ENCODE data around the gene HOOK1. TPM values are rescaled to one million over a fixed set of nuclear protein-coding genes. Genes with fewer than 3 reads are reported as not detected.

Gene HOOK1
- polyA plus RNA-seq, 3 donors = not detected

- Mint-ChIP-seq H3K27me3 (ENCODE audit: low read depth in 3 of 3) (peaks cover 14 to 23% (median 17%) of the 10 kb centered on the region in 3 donors), H3K36me3 (peaks cover 2 to 3% of the 10 kb centered on the region in 2 donors), H3K9me3 (peaks cover 0 to 10% (median 4%) of the 10 kb centered on the region in 7 donors), H3K4me1 (peaks cover 14% of the 10 kb centered on the region), H3K4me3 (no peak overlapping the region), H3K27ac (no peak overlapping the region)
- no peaks in the 10 kb centered on the region for H3K79me2 ChIP-seq (ENCODE audit: insufficient read depth, low read length)
- H3K27me3 ChIP-seq (ENCODE audit: control insufficient read depth in 2 of 2, insufficient read depth in 2 of 2, low read length in 2 of 2) = peaks cover 36 to 40% of the 10 kb centered on the region in 2 donors
- intact Hi-C loops (cut with micrococcal nuclease) = no loop called here
- no peaks in the 10 kb centered on the region for H4K20me1 ChIP-seq (ENCODE audit: insufficient read depth, low read length)
- WGBS (ENCODE audit: insufficient coverage) = no CpG with 5 or more reads among the region's 3 CpGs
- TF ChIP-seq, protein P1, sequence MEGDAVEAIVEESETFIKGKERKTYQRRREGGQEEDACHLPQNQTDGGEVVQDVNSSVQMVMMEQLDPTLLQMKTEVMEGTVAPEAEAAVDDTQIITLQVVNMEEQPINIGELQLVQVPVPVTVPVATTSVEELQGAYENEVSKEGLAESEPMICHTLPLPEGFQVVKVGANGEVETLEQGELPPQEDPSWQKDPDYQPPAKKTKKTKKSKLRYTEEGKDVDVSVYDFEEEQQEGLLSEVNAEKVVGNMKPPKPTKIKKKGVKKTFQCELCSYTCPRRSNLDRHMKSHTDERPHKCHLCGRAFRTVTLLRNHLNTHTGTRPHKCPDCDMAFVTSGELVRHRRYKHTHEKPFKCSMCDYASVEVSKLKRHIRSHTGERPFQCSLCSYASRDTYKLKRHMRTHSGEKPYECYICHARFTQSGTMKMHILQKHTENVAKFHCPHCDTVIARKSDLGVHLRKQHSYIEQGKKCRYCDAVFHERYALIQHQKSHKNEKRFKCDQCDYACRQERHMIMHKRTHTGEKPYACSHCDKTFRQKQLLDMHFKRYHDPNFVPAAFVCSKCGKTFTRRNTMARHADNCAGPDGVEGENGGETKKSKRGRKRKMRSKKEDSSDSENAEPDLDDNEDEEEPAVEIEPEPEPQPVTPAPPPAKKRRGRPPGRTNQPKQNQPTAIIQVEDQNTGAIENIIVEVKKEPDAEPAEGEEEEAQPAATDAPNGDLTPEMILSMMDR (IDR thresholded peaks at IDR 0.05) = no peak
- H3K9ac ChIP-seq (ENCODE audit: insufficient read depth, low read length, poor library complexity, severe bottlenecking) = no peak overlapping the region
- H3K36me3 ChIP-seq (replicated peaks in 1 of 2; ENCODE audit: control insufficient read depth in 1 of 2, insufficient read depth in 2 of 2, low read length in 2 of 2) = no peaks in the 10 kb centered on the region
- H3K27ac ChIP-seq (ENCODE audit: low read depth in 1 of 2, low read length in 2 of 2) = no peak overlapping the region
- no peak overlapping the region for H3K4me3 ChIP-seq (replicated peaks in 1 of 3; ENCODE audit: low read depth in 2 of 3, low read length in 3 of 3)
- no peak overlapping the region for H3K4me2 ChIP-seq (replicated peaks; ENCODE audit: extremely low read depth, low read length, poor library complexity, severe bottlenecking)
- no peak for DNase-seq
- peaks cover 5 to 8% of the 10 kb centered on the region in 2 donors for H3K4me1 ChIP-seq (ENCODE audit: control insufficient read depth in 1 of 2, insufficient read depth in 2 of 2, low read length in 2 of 2)
- H3K9me3 ChIP-seq (replicated peaks in 1 of 2; ENCODE audit: control insufficient read depth in 1 of 2, insufficient read depth in 1 of 2, low read length in 2 of 2) = peaks cover 0 to 5% of the 10 kb centered on the region in 2 donors
- no peak overlapping the region for H2AFZ ChIP-seq (ENCODE audit: insufficient read depth, low read depth, low read length, poor library complexity, severe bottlenecking)
Observed at GRCh38 chr1:59815892-59816291, 1.1 kb downstream of the HOOK1 start.

- Mint-ChIP-seq H3K27me3 (ENCODE audit: low read depth in 3 of 3) (peaks cover 11 to 23% (median 17%) of the 10 kb centered on the region in 3 donors), H3K4me3 (no peak overlapping the region), H3K36me3 (peaks cover 2 to 3% of the 10 kb centered on the region in 2 donors), H3K9me3 (peaks cover 0 to 10% (median 4%) of the 10 kb centered on the region in 7 donors), H3K27ac (no peak overlapping the region), H3K4me1 (peaks cover 14% of the 10 kb centered on the region)
- H3K27ac ChIP-seq (ENCODE audit: low read depth in 1 of 2, low read length in 2 of 2) = no peak overlapping the region
- WGBS (ENCODE audit: insufficient coverage) = 88% methylated on average over 3 of the region's 5 CpGs
- no peak overlapping the region for H3K4me2 ChIP-seq (replicated peaks; ENCODE audit: extremely low read depth, low read length, poor library complexity, severe bottlenecking)
- H3K27me3 ChIP-seq (ENCODE audit: control insufficient read depth in 2 of 2, insufficient read depth in 2 of 2, low read length in 2 of 2) = peaks cover 36 to 40% of the 10 kb centered on the region in 2 donors
- TF ChIP-seq, protein P1 (IDR thresholded peaks at IDR 0.05) = no peak
- H3K9ac ChIP-seq (ENCODE audit: insufficient read depth, low read length, poor library complexity, severe bottlenecking) = no peak overlapping the region
- H3K36me3 ChIP-seq (replicated peaks in 1 of 2; ENCODE audit: control insufficient read depth in 1 of 2, insufficient read depth in 2 of 2, low read length in 2 of 2) = no peaks in the 10 kb centered on the region
- DNase-seq = no peak
- H2AFZ ChIP-seq (ENCODE audit: insufficient read depth, low read depth, low read length, poor library complexity, severe bottlenecking) = no peak overlapping the region
- no peak overlapping the region for H3K4me3 ChIP-seq (replicated peaks in 1 of 3; ENCODE audit: low read depth in 2 of 3, low read length in 3 of 3)
- intact Hi-C loops (cut with micrococcal nuclease) = no loop called here
- H3K79me2 ChIP-seq (ENCODE audit: insufficient read depth, low read length) = no peaks in the 10 kb centered on the region
- H3K4me1 ChIP-seq (ENCODE audit: control insufficient read depth in 1 of 2, insufficient read depth in 2 of 2, low read length in 2 of 2) = peaks cover 5 to 8% of the 10 kb centered on the region in 2 donors
- H4K20me1 ChIP-seq (ENCODE audit: insufficient read depth, low read length) = no peaks in the 10 kb centered on the region
- peaks cover 0 to 5% of the 10 kb centered on the region in 2 donors for H3K9me3 ChIP-seq (replicated peaks in 1 of 2; ENCODE audit: control insufficient read depth in 1 of 2, insufficient read depth in 1 of 2, low read length in 2 of 2)
Observed at GRCh38 chr1:59816318-59816878, 1.6 kb downstream of the HOOK1 start.
